Esophagus squamous epithelium (tissue), 5 donors: ENCODE results near the gene GOLGA5. TPM values are rescaled to one million over a fixed set of nuclear protein-coding genes. Genes with fewer than 3 reads are reported as not detected.

Experiments used
- DNase-seq: peaks from one replicate; lab custom pipeline; 2025; lab: John Stamatoyannopoulos, UW
- H3K27ac ChIP-seq, 4 donors: fragments of 200-600 bp; sonication (generic); one replicate each; pipeline ENCODE4 v1.5.1; 2016 to 2019; ENCODE audit warnings: mild to moderate bottlenecking in 1 of 4
- H3K27me3 ChIP-seq, 4 donors: fragments of 200-600 bp; sonication (generic); 1 replicate in 3 of 4; 2 replicates in 1 of 4; pipeline versions ENCODE4 v1.5.1 to v1.6.0; 2017 to 2021; ENCODE audit warnings: antibody characterized with exemption in 1 of 4
- H3K36me3 ChIP-seq, 3 donors: fragments of 200-600 bp; sonication (generic); one replicate each; pipeline ENCODE4 v1.5.1; 2016 to 2019
- H3K4me1 ChIP-seq, 3 donors: fragments of 200-600 bp; sonication (generic); one replicate each; pipeline ENCODE4 v1.5.1; 2017 to 2019
- H3K4me3 ChIP-seq, 4 donors: fragments of 200-600 bp; sonication (generic); 1 replicate in 3 of 4; 2 replicates in 1 of 4; pipeline ENCODE4 v1.5.1; 2016 to 2019; ENCODE audit warnings: mild to moderate bottlenecking in 2 of 4, moderate library complexity in 1 of 4
- H3K9me3 ChIP-seq, 3 donors: fragments of 200-600 bp; sonication (generic); one replicate each; pipeline ENCODE4 v1.5.1; 2016 to 2019
- POLR2A ChIP-seq, 4 donors: fragments of 450-650 bp; IDR thresholded peaks; one replicate each; pipeline ENCODE4 v1.6.1; 2017; ENCODE audit warnings: antibody characterized with exemption in 4 of 4, mild to moderate bottlenecking in 4 of 4, moderate library complexity in 3 of 4
- WGBS, 2 donors: methylation state at CpG; one replicate each; pipeline ENCODE4 v1.1.5; 2018; 5-methylcytosine and 5-hydroxymethylcytosine counted together
- intact Hi-C: fragments of 100-400 bp; cut with DNase I; formaldehyde crosslinking; loops from one replicate; pipeline ENCODE4 v1.15.0; 2022
- total RNA-seq, 4 donors: library from RNA; depleted of rRNA; stranded (reverse); fragments of >200 nt; gene quantifications; one replicate each; pipeline ENCODE4 v1.1.0, GENCODE V29; 2016
- TF ChIP-seq, protein P1 (sequence below), 6 experiments: fragments of 450-650 bp in 4 of 6; fragments of 200-600 bp in 2 of 6; sonication (generic) in 2 of 6; IDR thresholded peaks; one replicate each; pipeline ENCODE4 v1.5.1; 2016 to 2019; ENCODE audit warnings: antibody characterized with exemption in 6 of 6, mild to moderate bottlenecking in 4 of 6, moderate library complexity in 4 of 6
- donor health status: DM: yes; HTN: yes; CAD: no.

GOLGA5 gene
- total RNA-seq, 4 donors from 2014 or later: 23.2 to 37.2 (median 31.7) TPM

DNA sequence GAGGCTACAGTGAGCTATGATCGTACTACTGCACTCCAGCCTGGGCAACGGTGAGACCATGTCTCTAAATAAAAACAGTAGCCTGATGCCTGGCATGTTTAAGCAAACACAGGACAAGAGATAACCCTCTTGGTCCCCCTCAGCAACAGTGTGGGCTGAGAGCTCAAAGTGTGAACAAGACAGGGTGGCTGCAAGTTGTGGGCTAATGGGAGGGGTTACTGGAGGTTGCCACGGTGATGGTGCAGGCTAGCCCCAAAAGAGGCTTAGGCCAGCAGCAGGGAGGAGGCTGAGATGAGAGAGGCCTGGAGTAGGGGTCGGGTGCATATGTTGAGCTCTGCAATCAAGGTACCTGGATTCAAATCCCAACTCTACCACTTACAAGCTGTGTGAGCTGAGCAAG is 42.3 kb upstream of the GOLGA5 start:
- Histone ChIP-seq H3K4me1 (peaks cover 0 to 11% (median 10%) of the 10 kb centered on the region in 3 donors), H3K4me3 (no peak overlapping the region), H3K27me3 (peaks cover 0 to 3% (median 0%) of the 10 kb centered on the region in 4 donors), H3K36me3 (no peaks in the 10 kb centered on the region), H3K9me3 (peaks cover 0 to 3% (median 0%) of the 10 kb centered on the region in 3 donors), H3K27ac (no peak overlapping the region)
- WGBS, 2 donors: 60 to 62% methylated on average over 4 of the region's 4 CpGs
- intact Hi-C loops: no loop called here
- no peak for DNase-seq
- TF ChIP-seq, protein P1, sequence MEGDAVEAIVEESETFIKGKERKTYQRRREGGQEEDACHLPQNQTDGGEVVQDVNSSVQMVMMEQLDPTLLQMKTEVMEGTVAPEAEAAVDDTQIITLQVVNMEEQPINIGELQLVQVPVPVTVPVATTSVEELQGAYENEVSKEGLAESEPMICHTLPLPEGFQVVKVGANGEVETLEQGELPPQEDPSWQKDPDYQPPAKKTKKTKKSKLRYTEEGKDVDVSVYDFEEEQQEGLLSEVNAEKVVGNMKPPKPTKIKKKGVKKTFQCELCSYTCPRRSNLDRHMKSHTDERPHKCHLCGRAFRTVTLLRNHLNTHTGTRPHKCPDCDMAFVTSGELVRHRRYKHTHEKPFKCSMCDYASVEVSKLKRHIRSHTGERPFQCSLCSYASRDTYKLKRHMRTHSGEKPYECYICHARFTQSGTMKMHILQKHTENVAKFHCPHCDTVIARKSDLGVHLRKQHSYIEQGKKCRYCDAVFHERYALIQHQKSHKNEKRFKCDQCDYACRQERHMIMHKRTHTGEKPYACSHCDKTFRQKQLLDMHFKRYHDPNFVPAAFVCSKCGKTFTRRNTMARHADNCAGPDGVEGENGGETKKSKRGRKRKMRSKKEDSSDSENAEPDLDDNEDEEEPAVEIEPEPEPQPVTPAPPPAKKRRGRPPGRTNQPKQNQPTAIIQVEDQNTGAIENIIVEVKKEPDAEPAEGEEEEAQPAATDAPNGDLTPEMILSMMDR (IDR thresholded peaks at IDR 0.05): no peak
- TF ChIP-seq POLR2A (IDR thresholded peaks at IDR 0.05): no peak

DNA sequence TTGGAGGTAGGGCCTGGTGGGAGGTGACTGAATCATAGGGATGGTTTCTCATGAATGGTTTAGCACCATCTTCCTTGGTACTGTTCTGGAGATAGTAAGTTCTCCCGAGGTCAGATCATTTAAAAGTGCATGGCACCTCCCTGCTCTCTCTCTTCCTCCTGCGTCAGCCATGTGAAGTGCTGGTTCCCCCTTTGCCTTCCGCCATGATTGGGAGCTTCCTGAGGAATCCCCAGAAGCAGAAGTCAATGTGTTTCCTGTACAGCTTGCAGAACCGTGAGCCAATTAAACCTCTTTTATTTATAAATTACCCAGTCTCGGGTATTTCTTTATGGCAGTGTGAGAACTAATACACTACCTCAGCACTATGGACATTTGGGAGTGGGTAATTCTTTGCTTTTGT is 40.9 kb upstream of the GOLGA5 start:
- intact Hi-C loops: no loop called here
- Histone ChIP-seq H3K9me3 (peaks cover 0 to 3% (median 0%) of the 10 kb centered on the region in 3 donors), H3K27me3 (peaks cover 0 to 3% (median 0%) of the 10 kb centered on the region in 4 donors), H3K36me3 (no peaks in the 10 kb centered on the region), H3K4me1 (peaks cover 0 to 2% (median 0%) of the 10 kb centered on the region in 3 donors), H3K27ac (peak overlapping the region in 1 of 4 donors; percentile 49), H3K4me3 (no peak overlapping the region)
- no peak for DNase-seq
- 65 to 73% methylated on average over 5 of the region's 5 CpGs for WGBS, 2 donors
- TF ChIP-seq, protein P1 (IDR thresholded peaks at IDR 0.05): no peak

DNA sequence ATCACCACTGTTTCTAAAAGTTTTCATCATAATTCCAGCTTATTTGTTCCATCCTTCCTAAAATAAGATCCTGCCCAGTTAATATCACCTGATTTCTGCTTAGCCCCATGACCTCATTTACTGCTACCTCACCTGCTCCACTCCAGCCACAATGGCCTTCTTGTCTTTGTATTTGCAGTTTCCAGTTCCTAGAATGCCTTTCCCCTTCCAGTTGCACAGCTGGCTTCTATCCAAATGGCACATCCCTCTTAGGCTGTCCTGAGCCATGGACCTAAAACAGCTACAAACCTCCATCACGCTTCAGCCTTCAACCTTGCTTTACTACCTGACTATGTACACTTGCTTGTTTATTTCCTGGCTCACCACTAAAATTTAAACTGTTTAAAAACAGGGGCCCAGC is 39.1 kb upstream of the GOLGA5 start:
- Histone ChIP-seq H3K36me3 (no peaks in the 10 kb centered on the region), H3K27ac (no peak overlapping the region), H3K4me3 (no peak overlapping the region), H3K27me3 (peaks cover 0 to 3% (median 0%) of the 10 kb centered on the region in 4 donors), H3K9me3 (peaks cover 0 to 3% (median 0%) of the 10 kb centered on the region in 3 donors), H3K4me1 (peaks cover 0 to 6% (median 0%) of the 10 kb centered on the region in 3 donors)
- intact Hi-C loops: no loop called here
- DNase-seq: no peak
- WGBS, 2 donors: 75 to 100% methylated on average over 1 of the region's 1 CpG
- TF ChIP-seq POLR2A (IDR thresholded peaks at IDR 0.05): no peak
- TF ChIP-seq, protein P1 (IDR thresholded peaks at IDR 0.05): no peak

DNA sequence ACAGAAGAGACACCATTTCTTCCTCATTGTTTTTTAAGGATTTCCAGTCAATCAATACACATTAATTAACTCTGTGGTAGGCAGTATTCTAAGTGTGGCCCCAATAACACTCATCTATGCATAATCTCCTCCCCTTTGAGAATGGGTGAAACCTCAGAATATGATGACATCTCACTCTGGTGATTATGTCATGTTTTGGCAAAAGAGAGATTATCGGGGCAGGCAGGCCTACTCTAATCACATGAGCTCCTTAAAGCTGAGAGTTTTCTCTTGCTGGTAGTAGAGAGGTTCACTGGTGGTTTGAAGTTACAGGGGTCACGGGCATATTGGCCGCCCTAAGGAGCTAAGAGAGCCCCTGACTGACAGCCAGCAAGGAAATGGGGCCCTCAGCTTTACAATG is 38.6 kb upstream of the GOLGA5 start:
- Histone ChIP-seq H3K4me1 (peaks cover 0 to 7% (median 0%) of the 10 kb centered on the region in 3 donors), H3K36me3 (no peaks in the 10 kb centered on the region), H3K9me3 (no peaks in the 10 kb centered on the region), H3K4me3 (no peak overlapping the region), H3K27ac (no peak overlapping the region), H3K27me3 (peaks cover 0 to 3% (median 0%) of the 10 kb centered on the region in 4 donors)
- 60% methylated on average over 1 of the region's 3 CpGs; no CpG with 5 or more reads in 1 of the 2 donors for WGBS, 2 donors
- no peak for DNase-seq
- TF ChIP-seq POLR2A (IDR thresholded peaks at IDR 0.05): no peak
- TF ChIP-seq, protein P1 (IDR thresholded peaks at IDR 0.05): no peak
- intact Hi-C loops: no loop called here

DNA sequence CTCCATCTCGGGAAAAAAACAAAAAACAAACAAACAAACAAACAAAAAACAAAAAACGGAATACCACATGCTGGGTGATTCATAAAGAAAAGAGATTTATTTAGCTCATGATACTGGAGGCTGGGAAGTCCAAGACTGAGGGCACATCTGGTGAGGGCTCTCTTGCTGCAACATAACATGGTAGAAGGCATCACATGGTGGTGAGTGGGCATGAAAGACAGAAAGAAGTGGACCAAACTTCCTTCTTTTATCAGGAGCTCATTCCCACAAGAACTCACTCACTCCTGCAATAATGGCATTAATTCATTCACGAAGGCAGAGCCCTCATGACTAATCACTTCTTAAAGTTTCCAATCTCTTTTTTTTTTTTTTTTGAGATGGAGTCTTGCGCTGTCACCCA is 37.7 kb upstream of the GOLGA5 start:
- no peak for DNase-seq
- Histone ChIP-seq H3K27ac (no peak overlapping the region), H3K9me3 (no peaks in the 10 kb centered on the region), H3K27me3 (peaks cover 0 to 3% (median 0%) of the 10 kb centered on the region in 4 donors), H3K36me3 (no peaks in the 10 kb centered on the region), H3K4me1 (peaks cover 0 to 7% (median 0%) of the 10 kb centered on the region in 3 donors), H3K4me3 (no peak overlapping the region)
- intact Hi-C loops: no loop called here
- TF ChIP-seq, protein P1 (IDR thresholded peaks at IDR 0.05): no peak
- TF ChIP-seq POLR2A (IDR thresholded peaks at IDR 0.05): no peak
- 71 to 76% methylated on average over 4 of the region's 4 CpGs for WGBS, 2 donors
